ENCODE results near the gene ARHGAP18.

GRCh38 chr6:129709196-129709768 lies 695 bp downstream of the ARHGAP18 start:
- TF ChIP-seq CEBPB (IDR thresholded peaks at IDR 0.05) (no peak), EP300 (IDR thresholded peaks at IDR 0.05; ENCODE audit: borderline replicate concordance) (no peak), RAD21 (IDR thresholded peaks at IDR 0.05; ENCODE audit: low read depth) (no peak), REST (IDR thresholded peaks at IDR 0.05; ENCODE audit: low read depth) (no peak), TAF1 (IDR thresholded peaks at IDR 0.05; ENCODE audit: low read depth) (no peak), CREB1 (IDR thresholded peaks at IDR 0.05; ENCODE audit: low read depth) (no peak), TCF12 (IDR thresholded peaks at IDR 0.05; ENCODE audit: low read depth) (no peak)
